GM21825 (cell line): ENCODE measurements around the gene FEN1.

ENCODE experiments used
- ATAC-seq: cut with Tn5 transposase; IDR thresholded peaks from one replicate; pipeline ENCODE4 v1.9.1; 2021; ENCODE audit warnings: mild to moderate bottlenecking, moderate library complexity; ENCODE audit not compliant: unreplicated experiment

Gene FEN1

DNA sequence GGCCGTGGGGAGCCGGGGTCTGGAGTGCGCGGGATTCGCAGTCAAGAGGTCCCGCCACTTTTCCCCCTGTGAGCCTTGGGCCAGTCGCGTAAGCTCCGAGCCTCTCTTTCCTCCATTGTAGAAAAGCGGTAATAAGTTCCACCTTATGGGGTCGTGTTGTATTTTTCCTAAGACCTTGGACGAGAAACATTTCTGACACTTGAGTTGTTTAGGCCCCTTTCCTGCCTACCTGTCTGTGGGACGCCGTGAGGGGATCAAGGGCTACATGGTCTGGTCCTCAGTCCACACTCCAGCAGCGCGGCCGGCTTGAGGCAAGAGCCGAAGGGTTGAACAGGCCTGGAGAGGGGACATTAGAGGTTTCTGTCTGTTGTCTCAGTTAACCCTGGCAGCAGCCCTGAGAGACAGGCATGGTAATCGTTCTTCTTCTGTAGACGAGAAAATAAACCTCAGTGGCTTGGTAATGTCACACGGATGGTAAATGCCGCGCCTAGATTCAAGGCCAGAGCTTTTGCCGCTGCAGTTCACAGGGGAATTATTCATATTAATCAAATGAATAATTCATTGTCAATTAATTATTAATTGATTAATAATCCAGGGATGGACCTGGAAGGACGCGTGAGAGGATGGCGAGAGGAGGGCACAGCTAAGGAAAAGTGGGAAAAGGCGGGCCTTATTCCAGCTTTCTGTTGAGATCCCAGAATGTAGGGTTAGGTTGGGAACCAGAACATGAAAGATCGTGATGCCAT lies 545 bp downstream of the FEN1 start:
- ATAC-seq = no peak

DNA sequence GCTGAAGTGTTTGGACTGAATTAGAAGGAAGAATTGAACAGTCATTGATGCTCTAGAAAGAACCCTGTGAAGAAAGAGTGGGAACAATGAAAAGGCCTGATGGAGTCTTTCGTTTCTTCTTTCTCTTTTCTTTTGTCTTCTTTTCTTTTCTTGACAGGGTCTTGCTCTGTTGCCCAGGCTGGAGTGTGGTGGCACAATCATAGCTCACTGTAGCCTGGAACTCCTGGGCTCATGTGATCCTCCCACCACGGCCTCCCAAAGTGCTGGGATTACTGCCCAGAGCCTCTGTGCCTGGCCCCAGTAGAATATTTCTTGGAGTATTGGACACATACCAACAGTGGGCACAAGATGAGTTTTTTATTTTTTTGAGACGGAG lies 1.1 kb downstream of the FEN1 start:
- no peak for ATAC-seq

DNA sequence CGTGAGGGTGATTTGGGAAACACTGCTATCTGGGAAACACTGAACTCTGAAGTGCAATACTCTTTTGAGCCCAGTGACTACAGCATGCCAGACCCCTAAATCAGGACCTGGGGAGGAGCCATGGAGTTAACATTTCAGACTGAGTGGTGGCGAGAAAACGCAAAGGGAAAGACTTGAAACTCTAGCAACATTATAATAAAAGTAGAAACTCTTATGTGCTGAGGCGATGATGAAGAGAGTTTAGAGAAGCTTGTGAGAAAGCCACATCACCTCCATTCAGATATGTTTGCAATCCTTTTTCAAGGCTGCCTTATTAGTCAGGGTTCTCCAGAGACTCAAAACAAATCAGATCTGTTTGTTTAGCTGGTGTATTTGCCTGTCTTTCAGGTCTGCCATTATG lies 1.9 kb downstream of the FEN1 start:
- no peak for ATAC-seq

DNA sequence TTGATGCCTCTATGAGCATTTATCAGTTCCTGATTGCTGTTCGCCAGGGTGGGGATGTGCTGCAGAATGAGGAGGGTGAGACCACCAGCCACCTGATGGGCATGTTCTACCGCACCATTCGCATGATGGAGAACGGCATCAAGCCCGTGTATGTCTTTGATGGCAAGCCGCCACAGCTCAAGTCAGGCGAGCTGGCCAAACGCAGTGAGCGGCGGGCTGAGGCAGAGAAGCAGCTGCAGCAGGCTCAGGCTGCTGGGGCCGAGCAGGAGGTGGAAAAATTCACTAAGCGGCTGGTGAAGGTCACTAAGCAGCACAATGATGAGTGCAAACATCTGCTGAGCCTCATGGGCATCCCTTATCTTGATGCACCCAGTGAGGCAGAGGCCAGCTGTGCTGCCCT lies 2.7 kb downstream of the FEN1 start:
- no peak for ATAC-seq

DNA sequence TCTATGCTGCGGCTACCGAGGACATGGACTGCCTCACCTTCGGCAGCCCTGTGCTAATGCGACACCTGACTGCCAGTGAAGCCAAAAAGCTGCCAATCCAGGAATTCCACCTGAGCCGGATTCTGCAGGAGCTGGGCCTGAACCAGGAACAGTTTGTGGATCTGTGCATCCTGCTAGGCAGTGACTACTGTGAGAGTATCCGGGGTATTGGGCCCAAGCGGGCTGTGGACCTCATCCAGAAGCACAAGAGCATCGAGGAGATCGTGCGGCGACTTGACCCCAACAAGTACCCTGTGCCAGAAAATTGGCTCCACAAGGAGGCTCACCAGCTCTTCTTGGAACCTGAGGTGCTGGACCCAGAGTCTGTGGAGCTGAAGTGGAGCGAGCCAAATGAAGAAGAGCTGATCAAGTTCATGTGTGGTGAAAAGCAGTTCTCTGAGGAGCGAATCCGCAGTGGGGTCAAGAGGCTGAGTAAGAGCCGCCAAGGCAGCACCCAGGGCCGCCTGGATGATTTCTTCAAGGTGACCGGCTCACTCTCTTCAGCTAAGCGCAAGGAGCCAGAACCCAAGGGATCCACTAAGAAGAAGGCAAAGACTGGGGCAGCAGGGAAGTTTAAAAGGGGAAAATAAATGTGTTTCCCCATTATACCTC lies 3.3 kb downstream of the FEN1 start:
- ATAC-seq = no peak

DNA sequence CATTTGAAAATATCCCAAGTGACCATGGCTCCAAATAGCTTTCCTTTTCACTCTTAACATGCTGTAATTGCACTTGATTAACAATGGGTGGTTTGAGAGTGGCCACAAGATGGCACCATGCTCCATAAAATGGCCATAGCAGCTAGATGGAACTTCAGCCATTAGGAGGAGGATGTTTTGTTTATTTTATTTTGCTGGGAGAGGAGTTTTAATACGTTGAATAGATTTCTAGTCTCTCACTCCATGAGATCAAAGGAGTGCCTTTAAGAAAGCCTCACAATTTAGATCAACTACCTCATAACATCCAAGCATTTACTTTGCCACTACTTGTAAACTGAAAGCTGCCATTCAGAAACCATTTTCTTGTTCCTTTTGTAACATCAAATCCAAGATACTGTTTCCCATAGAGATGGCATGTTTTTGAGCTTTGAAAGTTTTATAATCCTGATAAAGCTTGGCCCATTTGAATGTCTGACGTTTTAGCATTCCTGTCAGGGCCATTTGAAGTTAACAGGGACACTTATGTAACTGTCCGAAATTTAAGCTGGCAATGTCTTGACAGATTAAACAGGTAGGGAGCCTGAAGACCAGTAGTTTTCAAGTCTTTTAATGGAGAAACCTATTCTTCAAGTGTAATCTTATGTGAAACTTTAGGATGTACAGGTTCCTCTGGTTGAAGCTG lies 4.7 kb downstream of the FEN1 start:
- no peak for ATAC-seq

DNA sequence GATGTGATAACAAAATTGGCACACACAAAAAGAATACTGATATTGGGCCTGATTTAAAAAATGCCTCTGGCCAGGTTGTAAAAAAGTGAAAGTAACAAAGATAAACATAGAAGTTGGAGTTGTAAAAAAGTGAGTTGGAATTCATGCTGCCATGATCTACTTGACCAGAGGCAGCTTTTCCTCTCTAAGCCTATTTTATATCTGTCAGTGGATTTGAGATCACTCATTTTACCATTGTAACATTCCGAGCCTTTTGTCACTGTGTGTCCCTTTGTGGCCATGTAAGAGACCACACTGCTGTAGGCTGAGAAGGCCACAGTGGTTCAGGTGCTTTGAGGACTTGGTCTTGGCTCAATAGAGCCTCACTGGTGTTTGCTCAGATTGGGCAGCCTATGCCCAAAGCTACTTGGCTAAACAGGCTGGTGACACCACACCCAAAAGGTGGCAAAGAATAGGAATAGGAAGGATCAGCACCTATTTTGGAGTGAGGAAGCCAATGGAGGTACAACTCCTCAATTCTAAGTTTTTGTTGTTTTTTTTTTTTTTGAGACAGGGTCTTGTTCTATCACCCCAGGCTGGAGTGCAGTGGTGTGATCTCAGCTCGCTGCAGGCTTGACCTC lies 7.1 kb downstream of the FEN1 start:
- no peak for ATAC-seq

DNA sequence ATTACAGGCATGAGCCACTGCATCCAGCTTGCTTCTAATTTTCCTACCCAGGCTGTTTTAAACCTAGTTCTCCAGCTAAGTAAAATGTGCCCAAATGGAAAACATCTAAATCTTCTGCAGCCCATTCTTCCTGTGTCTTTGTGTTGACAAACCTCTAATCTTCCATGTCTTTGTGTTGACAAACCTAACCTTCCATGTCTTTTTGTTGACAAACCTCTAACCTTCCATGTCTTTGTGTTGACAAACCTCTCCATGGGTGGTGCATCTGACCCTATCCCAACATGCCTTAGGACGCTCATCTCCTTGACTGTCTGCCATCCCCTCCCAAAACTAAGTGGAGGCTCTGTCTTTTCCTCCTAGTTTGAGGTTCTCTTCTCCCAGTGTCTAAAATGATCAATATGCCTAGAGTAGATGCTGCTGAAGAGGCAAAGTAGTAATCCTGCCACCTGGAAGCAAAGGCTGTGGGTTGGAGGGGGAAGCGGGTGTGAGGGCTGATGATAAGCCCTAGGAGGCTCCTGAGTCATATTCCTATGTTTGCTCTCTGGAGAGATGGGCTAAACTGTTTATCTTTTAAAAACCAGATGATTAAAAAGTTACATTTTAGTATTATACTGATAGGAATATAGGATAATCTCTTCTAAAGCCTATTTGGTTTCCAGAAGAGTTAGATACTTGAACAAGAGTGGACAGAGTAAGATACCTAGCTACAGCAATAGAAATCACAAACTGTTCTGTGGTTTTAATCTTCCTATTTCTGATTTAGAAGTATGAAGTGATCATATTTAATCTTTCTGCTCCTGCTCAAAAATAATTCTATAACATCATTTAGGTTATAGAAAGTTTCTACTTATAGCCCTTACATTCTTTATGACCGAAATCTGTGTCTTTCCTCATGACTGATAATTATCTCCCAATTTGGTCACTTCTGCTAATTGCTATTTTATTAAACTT lies 7.9 kb downstream of the FEN1 start:
- no peak for ATAC-seq

DNA sequence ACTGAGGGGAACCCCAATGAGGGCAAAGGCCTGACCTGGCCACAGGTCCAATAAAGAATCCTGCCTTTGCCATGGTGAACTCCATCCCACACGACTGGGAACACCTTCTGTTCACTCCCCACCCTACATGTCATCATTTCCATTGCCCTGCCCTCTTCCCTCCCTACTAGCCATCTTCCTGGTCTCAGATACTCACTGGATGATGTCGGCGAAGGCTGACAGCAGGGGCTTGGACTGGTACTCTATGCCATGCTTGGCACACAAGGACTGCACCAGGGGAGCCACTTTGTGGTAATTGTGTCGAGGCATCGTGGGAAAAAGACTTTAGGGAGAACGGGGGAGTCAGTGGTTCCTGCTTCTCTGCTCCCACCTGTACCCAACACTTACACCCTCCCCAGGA lies 9.9 kb downstream of the FEN1 start:
- ATAC-seq = no peak

DNA sequence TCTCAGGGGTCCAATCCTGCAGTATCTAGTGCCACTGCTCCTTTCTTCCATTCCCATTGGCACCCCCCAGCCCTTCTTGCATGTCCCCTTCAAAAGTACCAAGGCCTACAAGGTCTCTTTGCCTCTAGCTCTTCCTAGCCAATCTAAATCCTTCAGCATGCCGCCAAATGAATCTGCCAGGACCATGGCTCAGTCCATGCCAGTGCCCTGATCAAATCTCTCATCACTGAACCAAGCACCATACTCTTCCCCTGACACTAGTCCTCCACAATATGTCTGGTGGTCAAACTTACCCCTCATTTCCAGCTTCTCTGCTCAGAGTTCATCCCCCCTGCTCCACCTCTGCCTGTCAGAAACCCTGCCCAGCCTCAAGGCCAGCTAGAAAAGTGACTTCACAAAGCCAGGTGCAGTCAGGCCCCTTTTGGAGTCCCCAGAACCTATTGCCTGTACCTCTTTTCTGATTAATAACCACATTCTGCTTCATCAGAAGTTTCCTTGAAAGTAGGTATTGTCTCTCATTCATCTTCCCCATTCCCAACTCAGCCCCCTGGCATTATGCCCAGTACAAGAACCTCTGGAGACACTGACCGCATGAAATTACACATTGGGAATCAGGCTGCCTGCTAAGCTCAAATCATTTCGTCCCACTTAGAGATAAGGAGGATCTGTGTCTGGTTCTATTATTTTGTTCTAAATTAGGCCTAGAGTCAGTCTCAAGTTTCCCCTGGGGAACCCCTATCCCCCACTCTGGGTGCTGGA lies 11.4 kb downstream of the FEN1 start:
- ATAC-seq = no peak

DNA sequence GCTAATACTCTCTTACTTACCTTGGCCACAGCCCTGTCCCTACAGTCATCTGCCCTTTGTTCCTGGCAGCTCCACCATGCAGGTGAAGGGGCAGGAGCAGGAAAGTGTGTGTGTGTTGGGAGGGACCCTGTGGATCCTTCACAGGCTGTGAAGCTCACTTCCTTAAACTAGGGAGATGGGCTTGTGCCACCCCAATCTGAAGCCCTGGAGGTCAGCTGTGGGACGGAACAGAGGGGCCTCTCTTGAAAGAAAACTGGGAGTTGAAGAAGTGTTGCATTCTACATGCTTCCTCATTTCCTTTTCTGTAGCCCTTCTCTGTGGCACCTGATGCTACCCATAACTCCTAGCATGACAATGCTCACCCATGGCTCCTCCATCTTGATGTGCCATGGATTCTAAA lies 12.4 kb downstream of the FEN1 start:
- ATAC-seq = no peak

DNA sequence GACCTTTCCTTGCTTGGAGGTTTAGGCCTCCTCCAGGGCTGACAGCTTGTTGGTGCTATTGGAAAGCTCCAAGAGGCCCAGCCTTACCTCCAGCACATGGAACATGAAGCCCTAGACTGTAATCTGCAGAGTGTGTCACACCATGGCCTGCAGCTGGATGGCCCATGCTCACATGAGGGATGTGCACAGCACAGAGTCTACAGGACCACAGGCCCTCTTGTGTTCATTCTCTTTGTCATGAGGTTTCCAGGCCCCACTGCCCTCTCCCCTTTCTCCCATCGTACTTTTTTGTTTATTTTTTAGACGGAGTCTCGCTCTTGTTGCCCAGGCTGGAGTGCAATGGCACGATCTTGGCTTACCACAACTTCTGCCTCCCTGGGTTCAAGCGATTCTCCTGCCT lies 14.1 kb downstream of the FEN1 start:
- ATAC-seq = no peak

DNA sequence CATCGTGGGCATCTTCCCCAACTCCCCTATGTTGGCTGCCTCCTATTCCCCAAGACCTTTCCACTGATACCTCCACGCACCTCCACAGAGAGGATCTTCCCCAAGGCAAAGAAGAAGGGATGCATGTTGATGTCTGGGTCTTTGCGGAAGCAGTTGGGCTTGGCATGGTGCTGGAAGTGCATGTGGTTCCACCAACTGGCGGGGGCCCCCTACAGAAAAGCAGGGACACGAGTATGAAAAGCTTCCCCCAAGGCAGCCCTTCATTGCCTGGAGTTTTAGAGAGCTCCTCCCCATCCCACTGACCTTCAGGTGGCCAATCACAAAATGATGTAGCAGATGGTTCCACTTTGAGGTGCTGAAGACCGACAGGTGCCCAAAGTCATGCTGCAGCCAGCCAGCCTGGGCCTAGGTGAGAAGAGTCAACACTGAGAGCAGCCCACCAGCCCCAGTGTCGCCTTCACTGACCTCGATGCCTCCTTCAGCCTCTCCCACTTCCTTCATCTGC lies 18.0 kb downstream of the FEN1 start:
- no peak for ATAC-seq

DNA sequence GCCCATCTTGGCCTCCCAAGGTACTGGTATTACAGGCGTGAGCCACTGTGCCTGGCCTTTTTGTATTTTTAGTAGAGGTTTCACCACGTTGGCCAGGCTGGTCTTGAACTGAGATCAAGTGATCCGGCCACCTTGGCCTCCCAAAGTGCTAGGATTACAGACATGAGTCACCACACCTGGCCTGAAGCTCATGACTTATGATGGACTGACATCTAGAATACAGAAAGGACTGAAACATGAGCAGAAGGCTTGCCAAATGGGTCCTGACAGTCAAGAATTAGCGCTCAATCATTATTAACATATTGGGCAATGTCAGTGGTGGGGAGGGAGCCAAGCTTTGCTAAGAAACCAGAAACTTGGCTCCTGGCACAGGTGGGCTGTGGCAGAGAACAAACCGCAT lies 19.1 kb downstream of the FEN1 start:
- ATAC-seq = no peak

DNA sequence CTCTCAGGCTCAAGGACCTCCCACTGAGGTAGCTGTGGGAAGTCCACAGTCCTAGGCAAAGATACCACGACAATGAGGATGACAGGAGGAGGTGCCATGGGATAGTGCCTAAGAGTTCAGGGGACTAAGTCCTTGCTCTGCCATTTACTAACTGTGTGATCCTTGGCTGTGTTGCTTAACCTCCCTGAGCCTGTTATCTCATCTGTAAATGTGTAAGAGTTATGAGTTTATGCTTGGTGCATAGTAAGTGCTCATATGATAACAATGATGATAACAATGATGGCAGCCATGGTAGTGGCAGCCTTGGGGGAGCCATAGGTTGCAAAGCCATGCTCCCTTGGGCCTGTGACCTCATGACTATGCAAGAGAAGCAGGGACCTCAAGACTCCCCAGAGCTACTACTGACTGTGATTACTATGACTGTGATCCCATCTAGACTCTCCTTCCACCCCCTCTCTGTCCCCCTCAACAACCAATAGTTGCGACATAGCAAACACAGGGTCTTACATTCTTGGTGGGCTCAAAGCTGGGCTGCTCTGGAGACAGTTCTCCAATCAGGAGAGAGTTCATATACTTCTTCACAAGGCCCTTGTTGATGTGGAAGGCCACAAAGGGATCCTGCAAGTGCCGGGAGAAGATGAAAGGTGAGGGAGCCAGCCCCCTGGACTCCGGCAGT lies 20.2 kb downstream of the FEN1 start:
- no peak for ATAC-seq

DNA sequence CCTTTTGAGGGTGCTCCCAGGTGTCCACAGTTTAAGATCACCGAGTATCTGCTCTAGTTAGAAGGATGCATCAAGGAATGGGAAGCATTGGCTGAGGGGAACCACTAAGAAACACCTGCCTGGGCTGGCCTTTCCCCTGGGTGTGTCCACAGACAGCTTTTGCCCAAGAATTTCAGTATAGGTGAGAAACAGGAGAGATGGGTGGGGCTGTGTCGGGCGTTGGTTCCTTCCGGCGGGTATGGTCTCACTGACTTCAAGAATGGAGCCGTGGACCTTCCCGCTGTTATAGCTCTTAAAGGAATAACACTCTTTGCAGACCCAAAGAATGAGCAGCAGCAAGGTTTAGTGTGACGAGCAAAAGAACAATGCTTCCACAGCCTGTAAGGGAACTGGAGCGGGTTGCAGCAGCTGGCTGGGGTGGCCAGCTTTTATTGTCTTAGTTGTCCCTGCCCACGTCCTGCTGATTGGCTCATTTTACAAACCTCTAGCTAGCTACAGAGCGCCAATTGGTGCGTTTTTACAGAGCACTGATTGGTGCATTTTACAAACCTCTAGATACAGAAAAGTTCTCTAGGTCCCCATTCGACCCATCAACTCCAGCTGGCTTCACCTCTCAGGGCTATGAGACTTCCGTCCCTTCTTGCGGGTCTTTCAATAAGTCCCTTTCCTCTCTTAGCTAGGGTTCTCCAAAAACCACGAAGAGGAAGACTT lies 21.7 kb downstream of the FEN1 start:
- no peak for ATAC-seq

DNA sequence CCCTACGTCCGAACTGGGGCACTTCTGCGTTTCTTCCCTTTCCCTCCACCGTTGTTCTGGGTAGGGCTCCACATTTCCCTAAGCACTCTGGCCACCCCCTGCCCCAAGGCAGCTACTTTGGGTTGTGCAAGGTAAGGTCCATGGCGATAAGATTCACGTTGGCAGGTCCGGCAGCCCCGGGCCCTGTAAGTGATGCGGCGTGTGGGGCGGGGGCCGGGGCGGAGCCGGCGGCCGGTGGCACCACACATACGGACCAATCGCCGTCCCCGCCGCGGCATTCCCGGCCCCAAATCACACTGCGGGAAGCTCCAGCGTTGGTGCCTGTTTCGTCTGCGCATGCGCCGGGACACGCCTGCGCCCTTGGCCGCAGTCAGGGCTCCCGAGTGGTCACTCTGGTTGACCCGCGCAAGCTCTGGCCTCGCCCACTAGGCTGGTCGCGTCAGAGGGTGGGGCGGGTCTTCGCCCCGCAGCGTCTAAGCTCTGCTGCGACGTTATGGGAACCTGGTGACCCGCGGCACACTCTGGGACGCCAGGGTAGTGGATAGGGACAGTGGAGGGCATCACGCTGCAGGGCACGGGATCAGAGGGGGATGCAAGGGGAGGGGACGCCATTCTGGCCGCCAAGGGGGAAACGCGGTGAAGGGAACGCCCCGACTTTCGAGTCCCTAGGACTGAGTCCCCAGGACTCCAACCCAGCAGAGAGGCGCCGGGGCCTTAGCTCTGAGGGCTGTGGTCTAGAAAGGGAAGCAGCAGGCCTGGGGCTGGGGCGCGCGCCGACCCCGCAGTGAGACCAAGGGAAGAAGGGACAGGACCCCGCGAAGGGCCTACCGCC lies 22.5 kb downstream of the FEN1 start:
- ATAC-seq = peak; percentile 43
